C1 segment of cervical spinal cord (tissue), 14 donors: Measurements from ENCODE around the gene TBC1D5.

ENCODE experiments used
- DNase-seq, 14 donors: peaks; one replicate each; lab custom pipeline; 2025; lab: John Stamatoyannopoulos, UW

The TBC1D5 gene

DNA sequence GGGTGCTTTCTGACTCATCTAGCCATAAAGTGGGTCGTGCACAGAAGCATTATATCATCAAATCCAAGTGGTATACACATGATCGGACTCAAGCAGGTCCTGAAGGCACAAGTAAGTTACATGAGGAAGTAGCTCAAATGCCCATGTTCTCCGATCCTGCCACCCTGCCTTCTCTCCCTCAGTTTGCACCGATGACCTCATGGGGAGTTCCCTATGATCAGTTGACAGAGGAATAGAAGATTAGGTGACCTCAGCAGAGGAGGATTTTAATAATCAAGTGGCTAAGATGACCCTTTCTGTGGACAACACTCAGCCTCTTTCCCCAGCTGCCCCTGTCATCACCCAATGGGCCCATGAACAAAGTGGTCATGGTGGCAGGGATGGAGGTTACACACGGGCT, 149.5 kb downstream of the TBC1D5 start:
- no peak for DNase-seq

DNA sequence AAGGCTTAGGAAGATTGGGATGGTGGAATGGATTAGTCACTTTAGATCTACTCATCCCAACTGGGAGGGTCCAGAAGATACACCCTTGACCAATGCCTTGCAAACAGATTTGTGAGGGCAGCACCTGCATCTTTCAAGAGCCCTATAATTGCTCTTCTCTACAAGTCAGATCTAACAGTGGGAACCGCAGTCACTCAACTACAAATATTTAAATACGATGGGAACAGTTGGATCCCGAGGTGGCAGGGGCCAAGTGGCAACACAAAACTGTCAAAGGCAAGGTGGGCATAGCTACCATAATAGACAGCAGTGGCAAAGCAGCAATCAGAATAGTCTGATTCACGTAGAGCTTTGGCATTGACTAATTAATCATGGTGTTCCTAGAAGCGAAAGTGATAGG, 152.0 kb downstream of the TBC1D5 start:
- no peak for DNase-seq

DNA sequence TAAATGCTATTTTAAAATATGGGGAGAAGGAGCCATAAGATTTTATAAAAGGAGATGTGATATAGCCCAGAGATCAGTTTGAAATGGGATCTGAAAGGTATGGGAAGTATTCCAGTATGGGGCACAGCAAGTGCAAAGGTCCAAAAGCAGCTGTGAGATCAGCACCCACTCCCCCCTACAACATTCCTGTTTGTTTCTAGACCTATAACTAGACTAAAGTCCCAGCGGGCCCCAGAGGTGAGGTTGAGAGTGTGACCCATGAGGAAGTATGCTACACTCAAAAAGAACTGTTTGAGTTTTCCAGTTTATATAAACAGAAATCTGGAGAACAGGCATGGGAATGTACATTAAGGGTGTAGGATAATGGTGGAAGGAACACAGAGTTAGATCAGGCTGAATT, 152.5 kb downstream of the TBC1D5 start:
- DNase-seq: no peak

DNA sequence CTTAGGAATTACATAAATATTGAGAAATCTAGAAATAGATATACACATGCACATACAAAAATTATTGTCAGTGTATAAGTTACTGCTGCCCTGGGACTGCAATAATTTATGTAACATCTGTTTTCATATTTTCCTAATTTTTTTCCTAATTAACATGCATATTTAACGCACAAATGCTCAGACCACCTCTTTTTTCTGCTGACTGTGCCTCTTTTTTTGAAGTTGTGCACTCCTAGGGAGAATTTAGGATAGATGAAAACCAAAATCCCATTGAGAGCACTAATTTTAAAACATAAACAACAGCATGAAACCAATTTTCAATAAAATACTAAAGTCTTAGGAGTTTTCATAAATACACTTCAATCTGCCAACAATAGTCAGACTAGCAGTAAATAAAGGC, 154.0 kb downstream of the TBC1D5 start:
- no peak for DNase-seq

DNA sequence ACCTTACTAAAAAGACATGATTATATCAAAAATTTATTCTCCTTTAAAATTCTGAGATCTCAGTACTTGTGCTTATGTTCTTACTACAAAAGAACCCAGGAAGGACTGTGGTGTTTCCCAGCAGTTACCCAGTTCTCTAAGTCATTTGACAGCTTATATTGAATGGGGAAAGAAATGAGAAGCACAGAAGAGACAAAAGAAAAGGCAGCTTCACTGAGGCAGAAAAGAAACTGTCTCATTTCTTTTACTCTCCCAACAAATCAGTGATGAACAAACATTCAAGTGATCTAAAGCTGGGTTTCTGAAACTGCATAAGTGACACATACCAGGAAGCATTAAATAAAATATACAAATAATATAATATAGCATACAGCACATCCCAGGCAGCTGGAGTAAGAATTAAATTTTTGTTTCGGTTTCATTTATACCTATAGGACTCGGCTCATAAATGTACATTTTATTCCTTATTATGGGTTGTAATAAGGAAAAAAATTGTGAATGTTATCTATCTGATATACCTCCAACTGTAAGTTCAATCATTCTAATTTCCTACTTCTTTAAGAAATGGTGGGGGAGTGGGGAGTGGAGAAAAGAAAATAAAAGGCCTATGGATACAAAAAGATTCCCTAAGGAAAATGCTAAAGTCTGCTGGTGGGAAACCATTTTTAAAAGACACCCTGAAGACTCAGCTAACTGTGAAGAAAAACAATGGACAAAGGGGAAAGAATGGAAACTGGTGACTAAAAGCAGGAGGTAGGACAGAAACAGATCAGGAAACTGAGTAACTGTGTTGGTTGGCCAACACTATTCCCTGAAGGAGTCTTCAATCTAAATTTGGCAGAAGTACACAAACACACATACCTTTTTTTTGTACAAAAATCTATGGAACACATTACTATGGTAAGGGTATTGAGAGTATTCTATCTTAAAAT, 156.8 kb downstream of the TBC1D5 start:
- DNase-seq: no peak

DNA sequence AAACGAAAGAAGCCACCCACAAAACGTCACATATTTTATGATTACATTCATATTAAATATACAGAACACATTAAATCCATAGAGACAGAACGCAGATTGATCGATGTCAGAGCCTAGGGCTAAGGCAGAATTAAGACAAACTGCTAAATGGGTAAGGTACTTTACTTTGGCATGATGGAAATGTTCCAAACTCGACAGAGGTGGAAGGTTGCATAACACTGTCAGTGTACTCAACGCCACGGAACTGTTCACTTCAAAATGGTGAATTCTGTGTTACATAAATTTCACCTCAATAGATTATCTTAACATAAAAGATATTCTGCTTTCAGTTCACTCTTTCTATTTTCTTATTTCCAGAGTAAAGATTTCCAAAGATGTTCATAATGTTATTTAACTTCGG, 158.4 kb downstream of the TBC1D5 start:
- DNase-seq: no peak

DNA sequence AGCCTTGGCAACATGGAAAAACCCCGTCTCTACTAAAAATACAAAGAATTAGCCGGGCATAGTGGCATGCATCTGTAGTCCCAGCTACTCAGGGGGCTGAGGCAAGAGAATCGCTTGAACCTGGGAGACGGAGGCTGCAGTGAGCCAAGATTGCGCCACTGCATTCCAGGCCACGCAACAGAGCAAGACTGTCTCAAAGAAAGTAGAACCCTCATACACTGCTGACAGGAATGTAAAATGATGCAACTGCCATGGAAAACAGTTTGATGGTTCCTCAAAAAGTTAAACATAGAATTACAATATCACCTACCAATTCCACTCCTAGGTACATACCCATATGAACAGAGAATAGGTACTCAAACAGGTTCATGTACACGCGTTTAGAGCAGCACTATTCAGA, 158.9 kb downstream of the TBC1D5 start:
- no peak for DNase-seq

DNA sequence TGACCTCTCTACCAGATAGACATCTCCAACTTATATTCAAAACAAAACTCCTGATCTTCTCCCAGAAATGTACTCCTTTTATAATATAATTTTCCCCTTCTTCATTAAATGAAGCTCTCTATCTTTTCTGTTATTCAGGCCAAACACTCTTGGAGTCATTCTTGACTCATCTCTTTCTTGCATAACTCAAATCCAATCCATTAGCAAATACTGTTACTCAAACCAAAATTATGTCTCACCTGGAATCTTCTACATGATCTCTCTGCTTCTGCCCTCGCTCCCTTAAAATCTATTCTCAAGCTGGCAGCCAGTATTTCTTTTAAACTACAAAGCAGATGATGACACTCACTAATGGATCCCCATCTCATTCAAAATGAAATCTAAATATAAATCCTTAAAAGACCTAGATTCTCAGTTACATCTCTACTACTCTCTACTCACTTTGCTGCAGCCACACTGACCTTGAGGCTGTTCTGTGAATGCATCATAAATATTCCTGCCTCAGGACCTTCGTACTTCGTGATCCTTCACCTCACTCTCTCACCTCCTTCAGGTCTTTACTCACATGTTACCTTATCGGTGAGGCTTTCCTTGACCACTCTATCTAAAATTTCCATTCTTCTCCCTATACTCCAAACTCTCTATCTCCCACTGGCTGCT, 160.9 kb downstream of the TBC1D5 start:
- no peak for DNase-seq

DNA sequence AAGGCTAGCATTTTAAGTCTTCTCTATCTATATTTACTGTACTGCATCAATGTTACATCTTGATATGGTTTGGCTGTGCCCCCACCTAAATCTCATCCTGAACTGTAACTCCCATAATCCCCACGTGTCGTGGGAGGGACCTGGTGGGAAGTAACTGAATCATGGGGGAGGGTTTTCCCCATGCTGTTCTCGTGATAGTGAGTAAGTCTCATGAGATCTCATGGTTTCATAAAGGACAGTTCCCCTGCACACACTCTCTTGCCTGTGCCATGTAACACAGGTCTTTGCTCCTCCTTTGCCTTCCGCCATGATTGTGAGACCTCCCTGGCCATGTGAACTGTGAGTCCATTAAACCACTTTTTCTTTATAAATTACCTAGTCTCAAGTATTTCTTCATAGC, 161.5 kb downstream of the TBC1D5 start:
- no peak for DNase-seq

DNA sequence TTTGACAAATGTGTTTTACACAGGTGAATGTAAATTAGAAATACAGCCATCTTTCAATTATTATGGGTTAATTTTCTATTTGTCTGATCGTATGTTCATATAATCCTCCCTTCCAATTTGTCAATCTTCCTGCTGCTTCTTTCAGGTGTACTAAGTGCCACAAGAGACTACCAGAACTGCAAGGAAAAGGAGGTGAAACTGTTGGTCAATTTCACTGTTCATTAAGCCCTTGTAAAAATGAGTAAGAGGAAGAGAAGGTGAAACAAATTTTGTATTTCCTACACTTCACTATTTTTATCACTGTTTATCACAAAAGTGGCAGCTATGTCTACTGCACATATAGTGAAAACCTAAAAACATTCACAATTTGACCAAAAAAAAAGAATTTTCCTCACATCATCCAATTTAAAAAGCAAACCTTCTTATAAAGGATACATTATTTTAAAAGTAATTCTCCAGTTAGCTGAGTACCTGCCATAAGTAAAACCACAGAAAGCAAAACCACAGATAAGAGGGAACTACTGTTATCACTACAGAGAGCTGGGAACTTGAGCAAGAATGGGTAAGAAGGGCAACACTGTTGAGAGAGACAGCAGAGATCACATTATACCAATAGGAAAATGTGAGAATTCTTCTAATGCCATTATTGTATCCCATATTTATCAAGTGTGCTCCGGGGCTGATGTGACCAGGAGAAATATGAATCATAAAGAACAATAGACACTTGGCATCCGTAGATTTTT, 163.0 kb downstream of the TBC1D5 start:
- DNase-seq: no peak

DNA sequence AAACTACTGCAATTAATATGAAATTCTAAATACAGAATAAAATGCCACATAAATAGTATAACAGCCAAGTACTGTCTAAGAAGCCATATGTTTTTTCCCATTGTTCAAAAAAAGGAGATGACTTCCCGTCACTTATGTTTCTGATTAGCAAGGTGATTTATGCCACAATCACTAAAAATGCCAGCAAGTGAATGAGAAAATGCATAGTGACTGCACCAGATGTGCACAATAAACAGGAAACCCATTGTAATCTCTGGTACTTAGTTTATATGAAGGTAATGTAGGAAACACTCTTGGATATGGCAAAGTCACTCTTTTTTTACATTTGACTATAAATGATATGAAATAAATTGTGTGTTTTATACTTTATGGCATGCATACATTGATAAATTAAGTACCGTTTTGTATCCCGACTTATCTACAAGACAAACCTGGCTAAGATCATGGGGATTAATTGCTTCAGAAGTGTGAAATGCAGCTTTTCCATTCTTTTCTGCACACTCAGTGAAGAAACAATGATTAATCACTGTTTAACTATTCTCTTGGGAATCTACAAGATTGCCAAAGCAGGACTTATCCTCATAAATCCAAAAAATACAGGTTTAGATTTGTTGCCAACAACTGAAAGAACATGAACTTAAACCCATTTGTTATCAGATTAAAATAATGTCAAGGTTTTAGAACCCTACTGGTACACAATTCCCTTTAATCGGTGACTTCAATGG, 164.5 kb downstream of the TBC1D5 start:
- no peak for DNase-seq

DNA sequence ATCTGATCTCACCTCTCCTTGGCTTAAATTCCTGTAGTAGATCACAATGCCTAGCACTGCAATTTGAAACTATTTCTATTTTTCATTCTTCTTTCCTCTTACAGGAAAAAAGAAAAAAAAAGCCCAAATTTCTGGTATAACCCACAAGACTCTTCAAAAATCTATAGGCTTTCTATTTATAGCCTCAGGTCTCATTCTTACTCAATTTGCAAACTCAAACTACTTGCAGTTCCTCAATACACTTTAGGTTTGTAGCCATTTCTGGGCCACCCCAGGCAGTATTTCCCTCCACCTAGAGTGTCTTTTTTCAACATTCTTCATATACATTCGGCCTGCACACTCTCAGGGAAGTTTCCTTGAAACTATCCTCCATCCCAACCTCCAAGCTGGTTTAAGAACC, 169.0 kb downstream of the TBC1D5 start:
- no peak for DNase-seq

DNA sequence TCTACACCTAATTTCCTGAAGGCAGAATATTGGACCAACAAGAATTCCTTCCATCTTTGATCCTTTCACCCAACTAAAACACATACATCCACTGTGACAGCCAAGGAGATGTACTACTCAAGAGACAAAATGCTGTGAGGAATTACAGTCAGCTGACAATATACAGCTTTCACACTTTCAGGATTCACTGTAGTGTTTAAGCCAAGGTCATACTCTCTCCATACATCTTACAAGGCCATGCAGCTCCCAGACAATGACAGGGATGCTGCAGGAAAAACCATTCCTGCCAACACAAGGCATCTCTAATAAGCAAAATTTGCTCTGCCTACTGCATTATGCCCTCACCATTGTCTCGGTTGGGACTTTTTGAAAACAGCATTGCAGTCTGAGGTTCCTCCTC, 170.7 kb downstream of the TBC1D5 start:
- DNase-seq: no peak

DNA sequence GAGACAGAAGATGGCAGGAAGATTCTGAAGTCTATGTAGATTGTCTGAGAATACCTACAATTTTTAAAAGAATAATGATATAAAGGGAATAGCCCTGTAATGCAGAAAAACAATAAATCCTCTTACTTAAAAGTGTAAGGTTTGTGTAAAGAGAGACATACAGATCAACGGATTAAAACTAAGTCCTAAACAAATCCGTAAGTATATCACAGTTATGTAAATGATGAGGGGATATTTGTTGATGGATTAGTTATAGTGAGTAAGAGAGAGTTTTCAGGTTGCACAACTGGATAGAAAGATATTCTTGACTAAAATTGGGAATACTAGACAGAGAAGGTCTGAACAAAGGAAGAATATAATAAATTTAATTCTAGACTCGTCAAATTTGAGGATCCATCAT, 179.6 kb downstream of the TBC1D5 start:
- DNase-seq: no peak

DNA sequence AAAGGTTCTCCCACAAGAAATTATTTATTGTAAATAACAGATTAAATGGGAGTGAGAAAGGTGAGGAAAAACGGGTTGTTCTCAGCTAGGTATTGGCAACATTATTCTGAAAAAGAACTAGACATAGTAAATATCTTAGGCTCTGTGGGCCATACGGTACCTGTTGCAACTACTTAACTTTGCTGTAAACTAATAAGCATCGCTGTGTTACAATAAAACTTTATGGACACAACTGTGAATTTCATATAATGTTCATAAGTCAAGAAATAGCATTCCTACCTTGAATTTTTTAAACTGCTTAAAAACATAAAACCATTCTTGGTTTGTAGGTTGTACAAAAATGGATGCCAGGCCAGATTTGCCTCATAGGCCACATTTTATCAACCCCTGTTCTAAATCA, 183.9 kb downstream of the TBC1D5 start:
- DNase-seq: no peak

DNA sequence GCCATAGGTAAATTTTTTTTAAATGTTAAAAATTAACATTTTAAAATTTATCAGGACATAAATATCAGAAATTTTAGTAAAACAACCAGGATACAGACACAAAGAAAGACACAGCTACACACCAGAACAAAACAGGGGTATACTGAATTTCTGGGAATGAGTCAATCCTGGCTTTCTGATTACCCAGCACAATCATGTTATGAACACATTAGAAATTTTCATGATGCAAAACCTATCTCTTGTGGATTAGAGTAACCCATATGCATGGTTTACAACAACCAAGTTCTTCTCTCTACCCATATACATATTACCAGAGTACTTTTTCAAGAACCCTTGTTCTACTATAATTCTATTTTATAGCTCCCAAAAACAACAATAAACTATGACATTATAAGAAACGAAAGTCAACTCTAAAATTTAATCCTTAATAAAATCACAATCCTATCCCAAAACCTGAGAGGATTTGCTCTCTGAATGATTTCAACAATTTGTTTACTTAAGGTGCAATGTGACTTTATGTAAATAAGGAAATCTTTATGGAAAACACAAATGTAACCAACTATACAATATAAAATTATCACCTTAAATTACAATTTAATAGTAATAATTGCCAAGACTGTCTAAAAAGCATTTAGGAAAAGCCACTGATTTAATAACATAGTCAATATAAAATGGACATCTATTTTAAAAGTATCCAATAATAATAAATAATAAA, 184.5 kb downstream of the TBC1D5 start:
- no peak for DNase-seq

DNA sequence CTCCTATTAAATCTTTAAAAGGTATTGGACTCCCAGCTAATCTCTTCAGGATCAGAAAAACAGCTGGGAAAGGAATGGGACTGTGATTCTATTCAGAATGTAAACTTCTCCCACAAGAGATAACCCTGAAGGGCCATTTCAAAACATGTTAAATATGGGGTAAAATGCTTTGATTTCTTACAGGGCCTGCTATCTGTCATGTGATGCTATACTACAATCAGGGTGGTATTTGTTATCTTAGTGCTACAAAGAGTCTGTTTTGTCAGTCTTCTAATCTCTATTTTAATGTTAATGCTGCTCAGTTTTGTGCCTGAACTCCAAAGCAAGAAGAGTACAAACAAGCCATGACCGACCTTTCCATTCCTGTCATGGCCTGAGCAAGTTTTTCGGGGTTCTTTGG, 186.9 kb downstream of the TBC1D5 start:
- DNase-seq: no peak

DNA sequence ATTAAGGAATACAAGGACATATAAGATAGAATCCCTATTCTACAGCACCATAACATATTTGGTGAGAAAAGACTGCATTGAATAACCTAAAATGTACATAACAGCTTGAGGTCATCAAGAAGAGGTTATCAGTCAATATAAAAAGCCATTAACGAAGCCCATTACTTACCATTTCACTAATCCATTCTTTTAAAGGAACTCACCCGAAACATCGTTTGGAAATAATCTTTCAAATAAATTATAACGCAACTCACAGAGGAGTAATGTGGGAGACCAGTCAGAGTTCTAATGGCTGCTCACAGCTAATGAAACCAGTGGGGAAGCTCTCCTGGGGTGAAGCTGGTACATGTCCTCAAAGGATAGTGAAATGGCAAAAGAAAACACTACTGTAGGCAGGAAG, 188.4 kb downstream of the TBC1D5 start:
- no peak for DNase-seq

DNA sequence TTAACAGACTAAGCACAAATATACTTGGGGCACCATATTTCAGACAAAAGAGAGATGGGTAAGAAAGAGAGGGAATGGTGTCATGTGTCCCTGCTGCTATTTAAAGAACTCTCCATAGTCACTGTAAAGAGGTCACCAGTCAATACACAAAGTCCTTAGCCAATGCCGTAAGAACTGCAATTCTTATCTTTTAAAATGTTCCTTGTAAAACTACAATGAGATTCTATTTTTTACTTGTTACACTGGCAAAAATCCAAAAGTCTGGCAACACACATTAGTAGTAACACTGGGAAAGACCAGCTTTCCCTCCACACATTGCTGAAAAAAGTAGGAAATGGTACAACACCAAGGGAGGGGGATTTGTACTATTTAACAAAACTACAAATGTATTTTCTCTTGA, 189.4 kb downstream of the TBC1D5 start:
- peak in 1 of 14 donors; percentile 18 for DNase-seq

DNA sequence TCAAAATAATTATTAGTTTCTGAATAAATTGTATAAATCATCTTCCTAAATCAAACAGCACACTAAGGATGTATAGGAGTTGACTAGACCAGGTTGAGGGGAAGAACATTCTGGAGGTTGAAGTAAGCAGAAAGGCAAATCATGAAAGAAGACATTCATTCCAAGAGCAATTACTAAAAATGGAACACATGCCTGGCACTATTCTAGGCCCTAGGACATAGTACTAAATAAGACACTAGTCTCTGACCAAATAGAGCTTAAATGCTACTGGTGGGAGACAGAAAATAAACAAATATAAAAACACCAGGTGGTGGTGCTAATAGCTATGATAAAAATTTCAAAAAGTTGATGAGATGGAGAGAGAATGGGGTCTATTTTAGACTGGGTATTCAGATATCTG, 190.1 kb downstream of the TBC1D5 start:
- no peak for DNase-seq

DNA sequence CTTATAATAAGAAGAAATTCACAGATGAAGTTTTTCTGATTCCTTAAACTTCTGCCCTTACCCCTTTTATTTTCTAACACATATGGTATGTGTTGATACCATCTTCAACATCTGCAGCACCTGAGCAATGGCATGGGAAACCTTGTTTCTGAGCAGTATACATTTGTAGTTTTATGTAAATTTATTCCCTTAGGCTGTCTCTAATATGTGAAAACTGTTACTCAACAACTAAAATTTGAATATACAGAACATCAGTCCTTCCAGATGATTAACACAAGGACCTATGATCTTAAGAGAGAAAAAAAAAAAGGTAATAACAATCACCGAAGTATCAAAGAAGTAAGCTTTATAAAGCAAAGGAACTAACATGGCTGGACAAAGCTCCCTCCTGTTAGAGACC, 190.5 kb downstream of the TBC1D5 start:
- no peak for DNase-seq
